Measurements from ENCODE around the gene BRCA1.
"Not testable (repeated sequence)": the region's sequence is repeated elsewhere in the genome, so short reads cannot be mapped to it uniquely, and the experiment has no call there.

Gene BRCA1

GRCh38 chr17:43133439-43133838, 8.3 kb upstream of the BRCA1 start:
- not testable (repeated sequence) for DNase-seq

- no peak for DNase-seq
Measured at GRCh38 chr17:43132117-43132516, 7.0 kb upstream of the BRCA1 start.

- DNase-seq = no peak
Measured at GRCh38 chr17:43129671-43130010, 4.5 kb upstream of the BRCA1 start.

GRCh38 chr17:43127333-43127876, 2.2 kb upstream of the BRCA1 start:
- DNase-seq = not testable (repeated sequence)

- no peak for DNase-seq
Measured at GRCh38 chr17:43126911-43127290, 1.7 kb upstream of the BRCA1 start.

GRCh38 chr17:43125967-43126910, 1.1 kb upstream of the BRCA1 start:
- DNase-seq = no peak

- no peak for DNase-seq
Measured at GRCh38 chr17:43118679-43119615, 6.2 kb downstream of the BRCA1 start.

- DNase-seq = no peak
Measured at GRCh38 chr17:43114151-43114552, 11.0 kb downstream of the BRCA1 start.

GRCh38 chr17:43106552-43106951, 18.6 kb downstream of the BRCA1 start:
- no peak for DNase-seq

- DNase-seq = no peak
Measured at GRCh38 chr17:43105146-43105545, 20.0 kb downstream of the BRCA1 start.

- no peak for DNase-seq
Measured at GRCh38 chr17:43104665-43105064, 20.5 kb downstream of the BRCA1 start.

- DNase-seq = not testable (repeated sequence)
Measured at GRCh38 chr17:43095364-43095763, 29.8 kb downstream of the BRCA1 start.

GRCh38 chr17:43094129-43094835, 30.9 kb downstream of the BRCA1 start:
- DNase-seq = no peak

- DNase-seq = no peak
Measured at GRCh38 chr17:43092901-43093300, 32.3 kb downstream of the BRCA1 start.

- no peak for DNase-seq
Measured at GRCh38 chr17:43090022-43090421, 35.1 kb downstream of the BRCA1 start.

- DNase-seq = no peak
Measured at GRCh38 chr17:43085474-43085873, 39.7 kb downstream of the BRCA1 start.

- no peak for DNase-seq
Measured at GRCh38 chr17:43079641-43080302, 45.4 kb downstream of the BRCA1 start.

GRCh38 chr17:43074869-43075268, 50.3 kb downstream of the BRCA1 start:
- DNase-seq = no peak

GRCh38 chr17:43070872-43071271, 54.3 kb downstream of the BRCA1 start:
- no peak for DNase-seq

GRCh38 chr17:43070257-43070656, 54.9 kb downstream of the BRCA1 start:
- DNase-seq = no peak

GRCh38 chr17:43069368-43069898, 55.7 kb downstream of the BRCA1 start:
- DNase-seq = no peak
